ENCODE data around the gene BACH2.

- TF ChIP-seq CTCF (IDR thresholded peaks at IDR 0.05; ENCODE audit: insufficient read depth, low read length): no peak
- TF ChIP-seq GABPA (IDR thresholded peaks at IDR 0.05; ENCODE audit: low read depth): no peak
- no peak for TF ChIP-seq POLR2AphosphoS5 (IDR thresholded peaks at IDR 0.05; ENCODE audit: low read depth)
Measured at GRCh38 chr6:90301816-90302215, 5.2 kb upstream of the BACH2 start.
